ENCODE data around the gene FAM163A. TPM values are rescaled to one million over a fixed set of nuclear protein-coding genes. Genes with fewer than 3 reads are reported as not detected.

The FAM163A gene
- total RNA-seq, 5 donors from 2014 or later (not counting 1 experiment from before 2014, with no cell fraction given): 0.25 TPM; not detected in 4

DNA sequence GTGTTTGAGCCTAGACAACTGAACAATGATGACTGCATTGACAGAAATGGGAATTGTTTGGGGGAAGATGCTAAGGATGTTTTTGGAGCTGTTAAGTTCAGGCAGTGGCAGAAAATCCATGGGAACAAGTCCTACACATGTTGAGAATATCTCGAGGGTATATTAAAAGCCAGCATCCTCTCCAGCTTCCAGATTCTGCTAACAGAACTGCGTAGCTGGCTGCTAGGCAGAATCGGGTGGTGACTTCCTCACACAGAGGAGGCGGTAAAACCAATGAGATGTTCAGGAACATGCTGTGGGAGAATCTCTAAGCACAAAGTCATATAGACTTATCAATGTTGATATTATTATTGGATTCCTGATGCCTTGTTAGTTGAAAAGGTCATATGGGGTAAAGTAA is 14.8 kb downstream of the FAM163A start:
- Histone ChIP-seq H3K27ac (ENCODE audit: low read length) (no peak overlapping the region), H3K4me3 (ENCODE audit: control insufficient read depth in 1 of 2, extremely low read depth in 1 of 2, low read length in 1 of 2) (no peak overlapping the region), H3K27me3 (replicated peaks in 1 of 2; ENCODE audit: control insufficient read depth in 2 of 2, extremely low read depth in 1 of 2, insufficient read depth in 2 of 2, low read length in 1 of 2) (no peaks in the 10 kb centered on the region), H3K9me3 (no peaks in the 10 kb centered on the region), H3K4me1 (ENCODE audit: control insufficient read depth in 1 of 2, extremely low read depth in 1 of 2, insufficient read depth in 2 of 2, low read length in 2 of 2) (no peaks in the 10 kb centered on the region), H3K36me3 (ENCODE audit: control insufficient read depth in 2 of 2, extremely low read depth in 1 of 2, insufficient read depth in 1 of 2, low read length in 1 of 2) (no peaks in the 10 kb centered on the region)
- ChIA-PET POLR2A (no interaction called here), CTCF (interaction anchor here in 1 of 2 donors (1.4 kb wide), 1 partner anchor 52 kb away, joined by 3 read pairs; no protein-coding TSS in a partner anchor)
- DNase-seq: no peak
- Mint-ChIP-seq H3K36me3 (no peaks in the 10 kb centered on the region), H3K4me3 (no peak overlapping the region), H3K9me3 (no peaks in the 10 kb centered on the region), H3K4me1 (no peaks in the 10 kb centered on the region), H3K27ac (no peak overlapping the region), H3K27me3 (peaks cover 4 to 10% of the 10 kb centered on the region in 2 donors)
- ATAC-seq (replicated peaks in 1 of 4): no peak
- no CpG with 5 or more reads among the region's 4 CpGs for WGBS (ENCODE audit: insufficient coverage)

GRCh38 chr1:179760521-179760920 is 17.4 kb downstream of the FAM163A start:
- ATAC-seq (replicated peaks in 1 of 4): no peak
- Histone ChIP-seq H3K9me3 (no peaks in the 10 kb centered on the region), H3K27me3 (replicated peaks in 1 of 2; ENCODE audit: control insufficient read depth in 2 of 2, extremely low read depth in 1 of 2, insufficient read depth in 2 of 2, low read length in 1 of 2) (no peaks in the 10 kb centered on the region), H3K36me3 (ENCODE audit: control insufficient read depth in 2 of 2, extremely low read depth in 1 of 2, insufficient read depth in 1 of 2, low read length in 1 of 2) (no peaks in the 10 kb centered on the region), H3K4me3 (ENCODE audit: control insufficient read depth in 1 of 2, extremely low read depth in 1 of 2, low read length in 1 of 2) (no peak overlapping the region), H3K4me1 (ENCODE audit: control insufficient read depth in 1 of 2, extremely low read depth in 1 of 2, insufficient read depth in 2 of 2, low read length in 2 of 2) (no peaks in the 10 kb centered on the region), H3K27ac (ENCODE audit: low read length) (no peak overlapping the region)
- 70% methylated on average over 1 of the region's 2 CpGs for WGBS (ENCODE audit: insufficient coverage)
- ChIA-PET POLR2A (interaction anchor here in 1 of 2 donors (0.5 to 0.6 kb wide), 2 partner anchors 161 to 820 kb away, joined by 3 to 7 read pairs; no protein-coding TSS in a partner anchor), CTCF (no interaction called here)
- DNase-seq: no peak
- H3K4me3 Mint-ChIP-seq: no peak overlapping the region
- H3K27ac Mint-ChIP-seq: no peak overlapping the region
- peaks cover 4% of the 10 kb centered on the region in 2 donors for H3K27me3 Mint-ChIP-seq
- H3K4me1 Mint-ChIP-seq: no peaks in the 10 kb centered on the region
- H3K9me3 Mint-ChIP-seq: no peaks in the 10 kb centered on the region
- no peaks in the 10 kb centered on the region for H3K36me3 Mint-ChIP-seq

DNA sequence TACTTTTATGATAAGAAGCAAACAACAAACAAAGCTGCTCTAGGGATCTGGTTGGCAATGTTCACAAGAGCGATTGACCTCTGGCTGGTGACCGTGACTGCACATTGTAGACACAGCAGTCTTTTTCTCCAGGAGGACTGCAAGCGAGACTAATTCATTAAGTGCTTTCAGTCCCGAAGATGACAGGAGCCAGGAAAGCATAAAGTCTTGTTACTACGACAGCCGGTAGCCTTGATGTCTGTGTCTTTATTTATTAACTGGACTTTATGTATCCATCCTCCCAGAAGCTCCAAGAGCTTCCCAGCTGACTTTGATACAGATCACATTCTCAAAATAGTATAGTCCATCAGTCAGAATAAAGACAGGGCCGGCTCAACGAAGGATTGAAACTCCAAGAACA is 18.2 kb downstream of the FAM163A start:
- Mint-ChIP-seq H3K27me3 (peaks cover 4 to 6% of the 10 kb centered on the region in 2 donors), H3K4me3 (no peak overlapping the region), H3K9me3 (no peaks in the 10 kb centered on the region), H3K27ac (no peak overlapping the region), H3K36me3 (no peaks in the 10 kb centered on the region), H3K4me1 (no peaks in the 10 kb centered on the region)
- ATAC-seq (replicated peaks in 1 of 4): no peak
- no peak overlapping the region for H3K27ac ChIP-seq (ENCODE audit: low read length)
- WGBS (ENCODE audit: insufficient coverage): 100% methylated on average over 3 of the region's 8 CpGs
- H3K36me3 ChIP-seq (ENCODE audit: control insufficient read depth in 2 of 2, extremely low read depth in 1 of 2, insufficient read depth in 1 of 2, low read length in 1 of 2): no peaks in the 10 kb centered on the region
- no peaks in the 10 kb centered on the region for H3K27me3 ChIP-seq (replicated peaks in 1 of 2; ENCODE audit: control insufficient read depth in 2 of 2, extremely low read depth in 1 of 2, insufficient read depth in 2 of 2, low read length in 1 of 2)
- DNase-seq: no peak
- H3K4me3 ChIP-seq (ENCODE audit: control insufficient read depth in 1 of 2, extremely low read depth in 1 of 2, low read length in 1 of 2): no peak overlapping the region
- ChIA-PET POLR2A (no interaction called here), CTCF (interaction anchor here in 1 of 2 donors (0.7 kb wide), 1 partner anchor 54 kb away, joined by 4 read pairs; no protein-coding TSS in a partner anchor)
- no peaks in the 10 kb centered on the region for H3K9me3 ChIP-seq
- H3K4me1 ChIP-seq (ENCODE audit: control insufficient read depth in 1 of 2, extremely low read depth in 1 of 2, insufficient read depth in 2 of 2, low read length in 2 of 2): no peaks in the 10 kb centered on the region

- Mint-ChIP-seq H3K27ac (no peak overlapping the region), H3K9me3 (no peaks in the 10 kb centered on the region), H3K27me3 (peaks cover 4 to 6% of the 10 kb centered on the region in 2 donors), H3K4me1 (no peaks in the 10 kb centered on the region), H3K36me3 (no peaks in the 10 kb centered on the region), H3K4me3 (no peak overlapping the region)
- 69% methylated on average over 3 of the region's 6 CpGs for WGBS (ENCODE audit: insufficient coverage)
- Histone ChIP-seq H3K4me1 (ENCODE audit: control insufficient read depth in 1 of 2, extremely low read depth in 1 of 2, insufficient read depth in 2 of 2, low read length in 2 of 2) (no peaks in the 10 kb centered on the region), H3K4me3 (ENCODE audit: control insufficient read depth in 1 of 2, extremely low read depth in 1 of 2, low read length in 1 of 2) (no peak overlapping the region), H3K27me3 (replicated peaks in 1 of 2; ENCODE audit: control insufficient read depth in 2 of 2, extremely low read depth in 1 of 2, insufficient read depth in 2 of 2, low read length in 1 of 2) (no peaks in the 10 kb centered on the region), H3K9me3 (no peaks in the 10 kb centered on the region), H3K27ac (ENCODE audit: low read length) (no peak overlapping the region), H3K36me3 (ENCODE audit: control insufficient read depth in 2 of 2, extremely low read depth in 1 of 2, insufficient read depth in 1 of 2, low read length in 1 of 2) (no peaks in the 10 kb centered on the region)
- ChIA-PET CTCF (interaction anchor here in 1 of 2 donors (0.6 to 0.7 kb wide), 2 partner anchors 53 to 410 kb away, joined by 3 to 4 read pairs; no protein-coding TSS in a partner anchor), POLR2A (interaction anchor here in 1 of 2 donors (0.6 kb wide), 1 partner anchor 586 kb away, joined by 10 read pairs; no protein-coding TSS in a partner anchor)
- ATAC-seq (replicated peaks in 1 of 4) (no peak), DNase-seq (no peak)
Observed at GRCh38 chr1:179761846-179762640, 19.0 kb downstream of the FAM163A start.

DNA sequence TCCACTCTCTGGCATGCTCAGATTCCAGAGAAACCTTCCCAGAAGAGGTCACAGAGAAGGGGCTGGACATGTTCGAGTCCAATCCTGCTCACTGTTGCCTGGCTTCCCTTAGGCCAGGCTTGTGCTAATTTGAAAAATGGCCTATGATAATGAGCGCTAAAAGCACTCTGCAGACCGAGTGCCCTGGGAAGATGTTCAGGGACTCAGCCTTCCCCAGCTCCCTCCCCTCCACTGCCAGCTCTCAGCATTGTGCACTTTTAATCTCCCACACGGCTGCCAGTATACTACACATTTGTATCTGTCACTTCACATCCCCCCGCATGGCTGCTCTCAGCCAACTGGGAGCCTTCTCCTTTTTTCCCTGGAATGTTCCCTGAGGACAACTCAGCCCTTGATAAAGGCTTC is 24.1 kb downstream of the FAM163A start:
- no peak for DNase-seq
- ChIA-PET CTCF (no interaction called here), POLR2A (no interaction called here)
- H3K27me3 Mint-ChIP-seq: peaks cover 11 to 13% of the 10 kb centered on the region in 2 donors
- no peaks in the 10 kb centered on the region for H3K36me3 Mint-ChIP-seq
- no peak overlapping the region for H3K27ac Mint-ChIP-seq
- Histone ChIP-seq H3K9me3 (no peaks in the 10 kb centered on the region), H3K27ac (ENCODE audit: low read length) (no peak overlapping the region), H3K4me1 (ENCODE audit: control insufficient read depth in 1 of 2, extremely low read depth in 1 of 2, insufficient read depth in 2 of 2, low read length in 2 of 2) (no peaks in the 10 kb centered on the region), H3K36me3 (ENCODE audit: control insufficient read depth in 2 of 2, extremely low read depth in 1 of 2, insufficient read depth in 1 of 2, low read length in 1 of 2) (no peaks in the 10 kb centered on the region), H3K27me3 (replicated peaks in 1 of 2; ENCODE audit: control insufficient read depth in 2 of 2, extremely low read depth in 1 of 2, insufficient read depth in 2 of 2, low read length in 1 of 2) (peaks cover 0 to 12% of the 10 kb centered on the region in 2 experiments), H3K4me3 (ENCODE audit: control insufficient read depth in 1 of 2, extremely low read depth in 1 of 2, low read length in 1 of 2) (no peak overlapping the region)
- H3K4me3 Mint-ChIP-seq: no peak overlapping the region
- WGBS (ENCODE audit: insufficient coverage): 88% methylated on average over 3 of the region's 5 CpGs
- H3K9me3 Mint-ChIP-seq: no peaks in the 10 kb centered on the region
- no peaks in the 10 kb centered on the region for H3K4me1 Mint-ChIP-seq
- no peak for ATAC-seq (replicated peaks in 1 of 4)

DNA sequence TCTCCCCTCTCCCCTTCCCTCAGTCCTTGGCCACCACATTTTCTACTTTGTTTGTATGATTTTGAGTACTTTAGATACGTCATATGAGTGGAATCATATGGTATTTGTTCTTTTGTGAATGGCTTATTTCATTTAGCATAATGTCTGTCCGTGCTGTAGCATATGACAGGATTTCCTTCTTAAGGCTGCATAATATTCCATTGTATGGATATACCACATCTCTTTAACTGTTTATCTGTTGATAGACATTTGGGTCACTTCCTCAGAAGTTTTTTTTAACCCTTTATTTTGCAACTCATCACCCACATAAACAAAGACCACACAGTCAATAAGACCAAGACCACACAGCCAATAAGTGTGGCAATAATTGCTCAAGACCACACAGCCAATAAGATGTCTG is 24.9 kb downstream of the FAM163A start:
- H3K27me3 ChIP-seq (replicated peaks in 1 of 2; ENCODE audit: control insufficient read depth in 2 of 2, extremely low read depth in 1 of 2, insufficient read depth in 2 of 2, low read length in 1 of 2): peaks cover 0 to 13% of the 10 kb centered on the region in 2 experiments
- WGBS (ENCODE audit: insufficient coverage): no CpG with 5 or more reads among the region's 2 CpGs
- no peak overlapping the region for H3K27ac ChIP-seq (ENCODE audit: low read length)
- H3K4me1 ChIP-seq (ENCODE audit: control insufficient read depth in 1 of 2, extremely low read depth in 1 of 2, insufficient read depth in 2 of 2, low read length in 2 of 2): no peaks in the 10 kb centered on the region
- no peak for DNase-seq
- POLR2A ChIA-PET: no interaction called here
- H3K9me3 Mint-ChIP-seq: peaks cover 0 to 5% (median 0%) of the 10 kb centered on the region in 3 donors
- H3K27me3 Mint-ChIP-seq: peaks cover 11 to 14% of the 10 kb centered on the region in 2 donors
- CTCF ChIA-PET: no interaction called here
- no peak overlapping the region for H3K4me3 Mint-ChIP-seq
- H3K9me3 ChIP-seq: no peaks in the 10 kb centered on the region
- no peaks in the 10 kb centered on the region for H3K36me3 Mint-ChIP-seq
- no peak for ATAC-seq (replicated peaks in 1 of 4)
- H3K4me3 ChIP-seq (ENCODE audit: control insufficient read depth in 1 of 2, extremely low read depth in 1 of 2, low read length in 1 of 2): no peak overlapping the region
- H3K36me3 ChIP-seq (ENCODE audit: control insufficient read depth in 2 of 2, extremely low read depth in 1 of 2, insufficient read depth in 1 of 2, low read length in 1 of 2): no peaks in the 10 kb centered on the region
- no peaks in the 10 kb centered on the region for H3K4me1 Mint-ChIP-seq
- no peak overlapping the region for H3K27ac Mint-ChIP-seq

Data from T-cell (primary cell).